AG09319 (cell line): Measurements from ENCODE around the gene FTSJ1.

Experiments used
- DNase-seq: peaks from one replicate; pipeline ENCODE4 v3.0.0-alpha.2; 2010; ENCODE audit warnings: low read depth; ENCODE audit errors: extremely low read depth
- CTCF ChIP-seq: IDR thresholded peaks from 2 replicates; pipeline ENCODE4 v1.5.1; 2011; ENCODE audit warnings: low read depth, mild to moderate bottlenecking, inconsistent platforms, low read length, moderate library complexity

FTSJ1 gene

GRCh38 chrX:48497871-48498270 is 21.9 kb downstream of the FTSJ1 start:
- DNase-seq: no peak
- TF ChIP-seq CTCF: no peak

GRCh38 chrX:48498374-48498809 is 22.4 kb downstream of the FTSJ1 start:
- TF ChIP-seq CTCF: no peak
- no peak for DNase-seq

GRCh38 chrX:48504261-48504660 is 28.3 kb downstream of the FTSJ1 start:
- DNase-seq: no peak

GRCh38 chrX:48505481-48505880 is 29.5 kb downstream of the FTSJ1 start:
- no peak for DNase-seq
- TF ChIP-seq CTCF: no peak

More at GRCh38 chrX:48504261-48504660, 28.3 kb downstream of the FTSJ1 start:
- TF ChIP-seq CTCF: no peak

- no peak for DNase-seq
- TF ChIP-seq CTCF: no peak
Measured at GRCh38 chrX:48507246-48507645, 31.2 kb downstream of the FTSJ1 start.

GRCh38 chrX:48508400-48509244 is 32.6 kb downstream of the FTSJ1 start, which contains the start of gene PORCN:
Gene PORCN, plus strand, starts transcription at chrX:48508992. Its CDS starts 829 bp downstream, at chrX:48509821.
- DNase-seq: peak; percentile 19
- TF ChIP-seq CTCF: no peak

GRCh38 chrX:48509245-48509590 is 33.2 kb downstream of the FTSJ1 start:
- no peak for TF ChIP-seq CTCF
- DNase-seq: no peak
